ENCODE measurements around the gene TGFBRAP1.

The TGFBRAP1 gene

GRCh38 chr2:105329561-105330495 is at the start of gene TGFBRAP1:
Gene TGFBRAP1, minus strand, starts transcription at chr2:105329735. Its CDS starts 21,434 bp downstream, at chr2:105308301.
- DNase-seq = peak; percentile 52

GRCh38 chr2:105378921-105379383 is 49.4 kb upstream of the TGFBRAP1 start:
- no peak for DNase-seq

- DNase-seq = no peak
Observed at GRCh38 chr2:105378276-105378840, 48.8 kb upstream of the TGFBRAP1 start.

GRCh38 chr2:105377871-105378270 is 48.3 kb upstream of the TGFBRAP1 start:
- DNase-seq = no peak

- DNase-seq = peak; percentile 70
Observed at GRCh38 chr2:105376789-105377240, 47.3 kb upstream of the TGFBRAP1 start.

GRCh38 chr2:105376010-105376409 is 46.5 kb upstream of the TGFBRAP1 start:
- no peak for DNase-seq

GRCh38 chr2:105375001-105375561 is 45.5 kb upstream of the TGFBRAP1 start:
- DNase-seq = no peak

GRCh38 chr2:105373895-105374401 is 44.4 kb upstream of the TGFBRAP1 start:
- no peak for DNase-seq

GRCh38 chr2:105373344-105373781 is 43.8 kb upstream of the TGFBRAP1 start:
- DNase-seq = no peak

GRCh38 chr2:105371810-105372209 is 42.3 kb upstream of the TGFBRAP1 start:
- no peak for DNase-seq

GRCh38 chr2:105371156-105371555 is 41.6 kb upstream of the TGFBRAP1 start:
- DNase-seq = no peak

- DNase-seq = no peak
Observed at GRCh38 chr2:105369777-105370690, 40.5 kb upstream of the TGFBRAP1 start.

- no peak for DNase-seq
Observed at GRCh38 chr2:105368759-105369408, 39.3 kb upstream of the TGFBRAP1 start.

GRCh38 chr2:105365206-105365605 is 35.7 kb upstream of the TGFBRAP1 start:
- DNase-seq = no peak

GRCh38 chr2:105364436-105365139 is 35.1 kb upstream of the TGFBRAP1 start:
- no peak for DNase-seq

- DNase-seq = no peak
Observed at GRCh38 chr2:105362862-105363591, 33.5 kb upstream of the TGFBRAP1 start.

GRCh38 chr2:105361102-105361889 is 31.8 kb upstream of the TGFBRAP1 start:
- DNase-seq = no peak

GRCh38 chr2:105358593-105358992 is 29.1 kb upstream of the TGFBRAP1 start:
- no peak for DNase-seq

- no peak for DNase-seq
Observed at GRCh38 chr2:105357122-105357521, 27.6 kb upstream of the TGFBRAP1 start.
